Parathyroid adenoma (tissue), 2 donors: ENCODE results near the gene TBC1D22A.

Source experiments
- H2AFZ ChIP-seq: fragments of 300-600 bp; sonication (generic); one replicate; pipeline ENCODE4 v1.7.0; 2017; ENCODE audit warnings: antibody characterized with exemption, mild to moderate bottlenecking
- H3K27ac ChIP-seq: fragments of 300-600 bp; sonication (generic); one replicate; pipeline ENCODE4 v1.7.0; 2017
- H3K27me3 ChIP-seq: fragments of 300-600 bp; sonication (generic); one replicate; pipeline ENCODE4 v1.7.0; 2017; ENCODE audit warnings: low read length; ENCODE audit not compliant: control insufficient read depth, insufficient read depth
- H3K36me3 ChIP-seq: fragments of 300-600 bp; sonication (generic); one replicate; pipeline ENCODE4 v1.7.0; 2017; ENCODE audit warnings: low read length; ENCODE audit not compliant: control insufficient read depth, insufficient read depth
- H3K4me1 ChIP-seq: fragments of 300-600 bp; sonication (generic); one replicate; pipeline ENCODE4 v1.7.0; 2017; ENCODE audit warnings: control low read depth
- H3K4me2 ChIP-seq: fragments of 300-600 bp; sonication (generic); one replicate; pipeline ENCODE4 v1.7.0; 2017; ENCODE audit warnings: low read length
- H3K4me3 ChIP-seq: fragments of 300-600 bp; sonication (generic); one replicate; pipeline ENCODE4 v1.7.0; 2017; ENCODE audit warnings: low read depth, low read length
- H3K79me2 ChIP-seq: fragments of 300-600 bp; sonication (generic); one replicate; pipeline ENCODE4 v1.7.0; 2017; ENCODE audit warnings: control low read depth
- H3K9ac ChIP-seq: fragments of 300-600 bp; sonication (generic); one replicate; pipeline ENCODE4 v1.7.0; 2017; ENCODE audit warnings: mild to moderate bottlenecking
- H3K9me3 ChIP-seq: fragments of 300-600 bp; sonication (generic); one replicate; pipeline ENCODE4 v1.7.0; 2017; ENCODE audit warnings: low read length; ENCODE audit not compliant: control insufficient read depth
- TF ChIP-seq, protein P1 (sequence below): fragments of 300-600 bp; sonication (generic); IDR thresholded peaks from one replicate; pipeline ENCODE4 v1.7.0; 2017; ENCODE audit warnings: antibody characterized with exemption, mild to moderate bottlenecking
- donor health status: primary hyperparathyroidism.

TBC1D22A gene

GRCh38 chr22:46798366-46799350, 36.2 kb downstream of the TBC1D22A start:
- no peaks in the 10 kb centered on the region for H3K36me3 ChIP-seq
- no peak overlapping the region for H3K9ac ChIP-seq
- H3K27ac ChIP-seq, result no peak overlapping the region

DNA sequence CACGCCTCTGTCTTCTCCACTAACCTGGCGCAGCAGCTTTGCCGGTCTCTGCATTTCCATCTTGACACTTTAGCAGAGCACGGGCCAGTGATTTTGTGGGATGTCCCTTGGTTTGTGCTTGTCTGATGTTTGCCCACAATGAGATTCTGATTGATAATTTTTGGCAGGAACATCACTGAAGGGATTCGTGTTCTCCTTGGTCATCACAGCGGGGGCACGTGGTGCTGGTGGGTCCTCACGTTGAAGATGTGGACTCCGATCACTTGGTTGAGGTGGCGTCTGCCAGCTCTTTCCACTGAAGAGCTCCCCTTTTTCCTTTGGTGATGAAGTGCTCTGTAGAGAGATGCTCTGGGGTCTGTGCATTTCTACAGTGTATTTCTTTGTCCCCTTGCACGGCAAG, 37.2 kb downstream of the TBC1D22A start:
- no peaks in the 10 kb centered on the region for H3K9me3 ChIP-seq
- H3K27ac ChIP-seq, result no peak overlapping the region
- H3K4me2 ChIP-seq, result no peak overlapping the region
- no peak overlapping the region for H3K4me3 ChIP-seq
- H3K9ac ChIP-seq, result no peak overlapping the region
- H3K27me3 ChIP-seq, result no peaks in the 10 kb centered on the region
- TF ChIP-seq, protein P1, sequence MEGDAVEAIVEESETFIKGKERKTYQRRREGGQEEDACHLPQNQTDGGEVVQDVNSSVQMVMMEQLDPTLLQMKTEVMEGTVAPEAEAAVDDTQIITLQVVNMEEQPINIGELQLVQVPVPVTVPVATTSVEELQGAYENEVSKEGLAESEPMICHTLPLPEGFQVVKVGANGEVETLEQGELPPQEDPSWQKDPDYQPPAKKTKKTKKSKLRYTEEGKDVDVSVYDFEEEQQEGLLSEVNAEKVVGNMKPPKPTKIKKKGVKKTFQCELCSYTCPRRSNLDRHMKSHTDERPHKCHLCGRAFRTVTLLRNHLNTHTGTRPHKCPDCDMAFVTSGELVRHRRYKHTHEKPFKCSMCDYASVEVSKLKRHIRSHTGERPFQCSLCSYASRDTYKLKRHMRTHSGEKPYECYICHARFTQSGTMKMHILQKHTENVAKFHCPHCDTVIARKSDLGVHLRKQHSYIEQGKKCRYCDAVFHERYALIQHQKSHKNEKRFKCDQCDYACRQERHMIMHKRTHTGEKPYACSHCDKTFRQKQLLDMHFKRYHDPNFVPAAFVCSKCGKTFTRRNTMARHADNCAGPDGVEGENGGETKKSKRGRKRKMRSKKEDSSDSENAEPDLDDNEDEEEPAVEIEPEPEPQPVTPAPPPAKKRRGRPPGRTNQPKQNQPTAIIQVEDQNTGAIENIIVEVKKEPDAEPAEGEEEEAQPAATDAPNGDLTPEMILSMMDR, result no peak
- H3K4me1 ChIP-seq, result no peaks in the 10 kb centered on the region
- no peak overlapping the region for H2AFZ ChIP-seq
- no peaks in the 10 kb centered on the region for H3K36me3 ChIP-seq
- peaks cover 2% of the 10 kb centered on the region for H3K79me2 ChIP-seq

More at GRCh38 chr22:46798366-46799350, 36.2 kb downstream of the TBC1D22A start:
- TF ChIP-seq, protein P1, result peak; percentile 79
- H3K9me3 ChIP-seq, result no peaks in the 10 kb centered on the region
- H3K4me3 ChIP-seq, result no peak overlapping the region
- no peaks in the 10 kb centered on the region for H3K27me3 ChIP-seq
- no peak overlapping the region for H2AFZ ChIP-seq
- H3K79me2 ChIP-seq, result peaks cover 3% of the 10 kb centered on the region
- H3K4me1 ChIP-seq, result no peaks in the 10 kb centered on the region
- H3K4me2 ChIP-seq, result no peak overlapping the region

DNA sequence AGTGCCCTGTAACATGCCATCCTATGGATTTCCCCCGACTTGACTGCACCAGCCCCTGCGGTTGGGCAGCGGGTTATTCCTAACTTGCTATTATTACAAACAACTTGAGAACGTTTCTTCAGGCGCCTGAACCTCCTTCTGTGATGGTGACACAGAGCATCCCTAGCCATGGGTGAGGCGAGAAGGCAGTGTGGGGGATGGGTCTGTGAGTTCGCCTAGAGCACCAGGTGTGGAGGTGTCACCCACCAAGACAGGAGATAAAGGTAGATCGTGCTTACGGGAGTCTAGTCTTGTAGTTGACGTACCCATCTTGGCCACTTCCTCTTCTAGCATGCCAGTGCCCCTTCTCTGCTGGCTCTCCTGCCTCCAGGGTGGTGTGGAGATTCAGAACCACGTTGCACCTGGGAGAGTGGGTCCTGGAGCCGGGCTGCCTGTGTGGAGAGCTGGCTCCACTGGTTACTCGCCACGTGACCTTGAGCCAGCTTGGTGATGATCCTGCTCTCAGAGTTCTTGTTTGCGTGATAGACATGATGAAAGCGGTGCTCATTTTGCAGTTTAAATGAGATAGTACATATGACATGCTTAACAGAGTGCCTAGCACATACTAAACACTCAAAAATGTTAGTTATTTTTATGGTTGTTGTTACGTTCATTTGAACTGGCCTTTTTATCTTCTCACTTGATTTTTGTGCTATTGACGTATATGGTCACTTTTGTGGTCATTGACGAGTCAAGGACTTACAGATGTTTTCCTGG, 37.8 kb downstream of the TBC1D22A start:
- H3K4me1 ChIP-seq, result no peaks in the 10 kb centered on the region

DNA sequence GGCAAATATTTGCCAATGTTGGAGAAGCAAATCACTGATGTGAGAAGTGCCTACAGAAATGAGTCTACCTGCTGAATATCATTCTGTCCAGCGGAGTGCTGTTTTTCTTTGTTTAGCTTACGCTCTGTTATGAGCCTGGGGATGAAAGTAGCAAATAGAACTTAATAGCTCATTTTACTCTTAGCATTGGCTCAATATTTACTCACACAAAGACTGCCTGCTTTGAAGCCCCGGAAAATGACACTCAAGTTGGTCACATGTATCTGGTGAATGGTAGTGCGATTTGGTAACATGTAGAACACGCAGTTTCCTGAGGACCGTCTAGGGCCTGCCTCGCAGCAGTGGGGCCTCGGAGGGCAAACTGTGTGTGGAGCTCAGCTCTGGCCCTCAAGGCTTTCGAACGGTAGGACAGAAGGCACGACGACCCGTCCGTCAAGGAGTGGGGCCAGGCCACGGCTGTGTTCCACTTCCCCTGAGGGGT, 38.9 kb downstream of the TBC1D22A start:
- H3K9me3 ChIP-seq, result no peaks in the 10 kb centered on the region
- H3K27me3 ChIP-seq, result no peaks in the 10 kb centered on the region
- H3K9ac ChIP-seq, result no peak overlapping the region
- no peak overlapping the region for H3K27ac ChIP-seq
- peaks cover 2% of the 10 kb centered on the region for H3K79me2 ChIP-seq
- TF ChIP-seq, protein P1, result no peak
- H2AFZ ChIP-seq, result no peak overlapping the region
- no peaks in the 10 kb centered on the region for H3K36me3 ChIP-seq
- no peaks in the 10 kb centered on the region for H3K4me1 ChIP-seq
- H3K4me2 ChIP-seq, result no peak overlapping the region
- no peak overlapping the region for H3K4me3 ChIP-seq

More for the DNA sequence above, 37.8 kb downstream of the TBC1D22A start:
- no peaks in the 10 kb centered on the region for H3K27me3 ChIP-seq
- TF ChIP-seq, protein P1, result no peak
- no peak overlapping the region for H3K9ac ChIP-seq
- H2AFZ ChIP-seq, result no peak overlapping the region
- H3K4me3 ChIP-seq, result no peak overlapping the region
- H3K27ac ChIP-seq, result no peak overlapping the region
- peaks cover 2% of the 10 kb centered on the region for H3K79me2 ChIP-seq
- H3K36me3 ChIP-seq, result no peaks in the 10 kb centered on the region
- no peak overlapping the region for H3K4me2 ChIP-seq
- H3K9me3 ChIP-seq, result no peaks in the 10 kb centered on the region
